GM10266 (cell line): Measurements from ENCODE around the gene ITGA2.

Experiments
- DNase-seq: peaks from one replicate; pipeline ENCODE4 v3.0.0; 2012; ENCODE audit errors: extremely low spot score
- CTCF ChIP-seq: IDR thresholded peaks from 2 replicates; pipeline ENCODE4 v1.5.1; 2012; ENCODE audit warnings: mild to moderate bottlenecking, low read depth; ENCODE audit not compliant: control insufficient read depth, insufficient read depth; ENCODE audit errors: missing control alignments

Gene ITGA2

GRCh38 chr5:52989781-52990527 lies 802 bp downstream of the ITGA2 start:
- peak; percentile 60 for DNase-seq
- peak; percentile 19 for TF ChIP-seq CTCF

GRCh38 chr5:52990528-52990925 lies 1.4 kb downstream of the ITGA2 start:
- DNase-seq, result no peak
- TF ChIP-seq CTCF, result no peak

GRCh38 chr5:52993367-52993766 lies 4.2 kb downstream of the ITGA2 start:
- DNase-seq, result no peak
- TF ChIP-seq CTCF, result no peak

GRCh38 chr5:52994266-52994665 lies 5.1 kb downstream of the ITGA2 start:
- DNase-seq, result no peak
- no peak for TF ChIP-seq CTCF

GRCh38 chr5:52995095-52995494 lies 5.9 kb downstream of the ITGA2 start:
- no peak for DNase-seq
- no peak for TF ChIP-seq CTCF

GRCh38 chr5:52995914-52996313 lies 6.8 kb downstream of the ITGA2 start:
- no peak for DNase-seq
- TF ChIP-seq CTCF, result no peak

GRCh38 chr5:52996979-52997378 lies 7.8 kb downstream of the ITGA2 start:
- TF ChIP-seq CTCF, result no peak
- DNase-seq, result no peak
